Lung microvascular endothelial cell (primary cell): ENCODE measurements around the gene RNU5D-1. TPM values are rescaled to one million over a fixed set of nuclear protein-coding genes. Genes with fewer than 3 reads are reported as not detected.
"Not testable (repeated sequence)": the region's sequence is repeated elsewhere in the genome, so short reads cannot be mapped to it uniquely, and the experiment has no call there.

ENCODE experiments used
- DNase-seq, 2 donors: peaks; one replicate each; pipeline versions ENCODE4 v3.0.0 to v3.0.0-alpha.2; 2010; ENCODE audit warnings: low read depth in 2 of 2
- total RNA-seq: library from RNA; depleted of rRNA; stranded (reverse); fragments of >200 nt; gene quantifications from 2 replicates; pipeline ENCODE4 v1.2.1, GENCODE V29; 2014

Gene RNU5D-1
- total RNA-seq, 1 donor from 2014 or later: not detected

DNA sequence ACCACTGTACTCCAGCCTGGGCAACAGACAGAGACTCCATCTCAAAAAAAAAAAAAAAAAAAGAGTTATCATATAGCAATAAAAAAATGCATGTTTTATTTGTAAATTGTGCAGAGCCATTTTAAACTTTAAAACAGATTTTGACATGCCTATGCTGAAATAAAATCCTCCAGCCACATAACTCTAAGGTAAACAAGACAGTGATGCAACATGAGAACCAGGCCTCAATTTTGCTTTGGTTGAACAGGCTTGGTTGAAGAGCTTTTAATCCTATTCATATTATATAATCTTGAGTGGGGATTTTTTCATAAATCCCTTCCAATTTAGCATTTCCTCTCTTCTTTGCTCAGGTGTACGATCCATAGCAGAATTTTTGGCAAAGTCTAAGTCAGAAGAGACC lies 30.4 kb downstream of the RNU5D-1 start:
- DNase-seq: no peak

DNA sequence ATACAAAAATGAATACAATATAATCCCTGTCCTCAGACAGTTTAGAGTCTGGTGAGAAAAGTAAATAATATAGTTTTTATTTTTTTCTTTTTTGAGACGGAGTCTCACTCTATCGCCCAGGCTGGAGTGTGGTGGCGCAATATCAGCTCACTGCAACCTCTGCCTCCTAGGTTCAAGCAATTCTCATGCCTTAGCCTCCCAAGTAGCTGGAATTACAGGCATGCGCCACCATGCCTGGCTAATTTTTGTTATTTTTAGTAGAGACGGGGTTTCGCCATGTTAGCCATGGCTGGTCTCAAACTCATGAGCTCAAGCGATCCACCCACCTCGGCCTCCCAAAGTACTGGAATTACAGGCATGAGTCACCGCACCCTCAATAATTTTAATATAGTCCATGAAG lies 31.6 kb downstream of the RNU5D-1 start:
- DNase-seq: not testable (repeated sequence)

DNA sequence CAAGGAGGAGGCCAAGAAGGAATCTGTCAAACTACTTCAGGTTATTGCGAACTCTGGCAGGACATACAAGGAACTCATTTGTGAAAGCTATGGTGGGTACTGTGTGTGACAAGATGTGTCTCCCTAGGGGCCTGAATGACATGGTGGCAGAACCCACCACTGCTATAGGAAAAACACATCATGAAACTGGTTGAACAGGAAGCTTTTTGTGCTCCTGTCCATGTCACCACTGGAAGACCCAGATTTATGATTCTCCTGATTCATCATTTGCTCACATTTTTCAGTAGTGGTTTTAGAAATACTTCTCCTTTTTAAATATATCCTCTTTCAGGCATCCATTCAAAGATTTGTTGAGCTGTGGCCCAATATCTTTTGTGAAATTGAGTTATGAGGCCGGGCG lies 32.8 kb downstream of the RNU5D-1 start:
- no peak for DNase-seq

DNA sequence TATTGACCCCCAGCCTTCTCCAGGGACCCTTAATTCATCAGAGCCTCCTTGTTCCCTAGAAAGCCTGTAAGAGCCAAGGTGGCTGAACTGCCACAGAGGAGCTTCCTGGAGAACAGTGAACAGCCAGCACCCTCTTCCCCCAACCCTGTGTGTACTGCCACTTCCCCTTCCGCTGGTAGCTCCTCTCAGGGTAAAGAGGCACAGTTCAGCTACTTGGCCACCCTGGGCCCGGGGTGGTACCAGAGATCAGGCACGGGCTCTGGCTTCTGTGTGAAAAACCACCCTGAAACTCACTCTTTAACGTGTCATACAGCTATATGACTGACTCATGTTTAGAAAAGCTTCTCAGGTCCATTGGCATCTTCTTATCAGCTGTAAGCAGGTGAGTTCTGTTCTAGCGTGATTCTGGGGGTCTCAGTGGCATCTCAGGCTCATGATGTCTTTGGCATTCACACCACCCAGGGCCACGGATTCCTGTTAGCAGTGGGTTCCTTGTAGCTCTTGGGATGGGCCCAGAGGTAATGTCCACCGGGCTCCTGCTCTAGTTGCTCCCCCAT lies 34.1 kb downstream of the RNU5D-1 start:
- no peak for DNase-seq

DNA sequence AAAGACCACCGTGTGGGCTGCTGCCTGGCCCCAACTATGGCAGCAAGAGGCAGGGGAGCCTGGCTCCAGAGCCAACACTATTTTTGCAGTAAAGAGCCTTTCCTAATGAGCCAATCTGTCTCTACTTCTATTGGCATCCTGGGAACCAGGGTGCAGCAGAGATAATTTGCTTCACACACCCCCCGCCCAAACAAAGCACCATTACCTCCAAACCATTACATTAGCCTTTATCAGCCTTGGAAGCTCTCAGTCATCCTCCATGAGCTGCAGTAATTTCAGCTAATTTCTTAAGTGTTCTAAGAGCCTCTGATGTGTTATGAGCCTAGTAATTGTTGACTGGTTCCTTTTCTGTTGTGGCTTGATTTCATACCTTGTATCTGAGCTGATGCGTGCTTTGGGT lies 34.9 kb downstream of the RNU5D-1 start:
- DNase-seq: no peak

DNA sequence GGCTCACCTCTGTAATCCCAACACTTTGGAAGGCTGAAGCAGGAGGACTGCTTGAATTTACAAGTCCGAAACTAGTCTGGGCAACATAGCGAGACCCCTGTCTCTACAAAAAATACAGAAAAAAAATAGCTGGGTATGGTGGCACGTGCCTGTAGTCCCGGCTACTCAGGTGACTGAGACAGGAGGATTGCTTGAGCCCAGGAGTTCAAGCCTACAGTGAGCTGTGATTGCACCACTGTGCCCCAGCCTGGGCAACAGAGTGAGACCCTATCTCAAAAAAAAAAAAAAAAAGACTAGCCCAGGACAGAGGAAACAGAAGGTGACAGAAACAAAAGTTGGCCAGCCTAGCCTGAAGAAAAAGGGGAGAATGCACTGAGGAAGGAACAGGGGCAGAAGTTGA lies 35.3 kb downstream of the RNU5D-1 start:
- DNase-seq: no peak

DNA sequence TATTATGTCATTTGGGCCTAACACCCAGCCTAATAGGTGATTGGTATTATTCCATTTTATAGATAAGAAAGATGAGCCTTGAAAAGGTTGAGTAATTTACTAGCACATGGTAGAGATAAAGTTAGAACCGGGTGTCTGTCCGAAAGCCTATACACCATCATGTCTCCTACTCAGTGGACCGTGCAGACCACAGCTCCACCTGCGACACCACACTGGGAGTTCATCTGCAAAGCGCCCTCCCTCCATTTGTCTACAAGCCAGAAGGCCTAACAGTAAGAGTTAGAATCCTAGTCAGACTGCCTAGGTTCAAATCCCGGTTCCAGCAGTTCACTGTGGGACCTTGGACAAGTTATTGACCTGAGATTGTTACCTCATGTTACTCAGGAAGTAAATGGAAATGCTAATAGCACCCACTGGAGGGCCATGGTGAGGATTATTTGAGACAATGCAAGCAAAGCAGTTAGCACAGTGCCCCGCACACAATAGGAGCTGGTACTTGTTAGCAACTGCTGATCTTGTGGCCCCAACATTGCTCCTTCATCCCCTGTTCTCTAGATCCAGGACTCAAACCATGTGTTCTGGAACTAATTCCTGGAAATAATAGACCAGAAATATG lies 36.0 kb downstream of the RNU5D-1 start:
- DNase-seq: no peak

DNA sequence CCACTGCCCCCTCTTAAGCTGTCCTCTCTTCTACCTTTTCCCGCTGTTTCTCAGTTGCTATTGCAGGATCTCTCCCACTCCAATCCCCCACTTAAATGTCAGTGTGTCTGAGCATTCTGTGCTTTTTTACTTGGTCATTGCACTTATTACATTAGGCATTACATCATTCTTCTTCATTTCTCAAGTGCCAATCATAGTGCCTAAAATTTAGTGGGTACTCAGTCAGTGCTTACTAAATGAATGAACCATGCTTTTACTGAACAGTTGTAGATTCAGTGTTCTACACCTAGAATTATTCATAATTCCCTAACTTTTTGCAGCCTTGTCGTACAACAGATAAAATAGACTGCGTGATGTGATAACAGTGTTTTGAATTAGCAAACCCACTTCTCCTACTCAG lies 37.1 kb downstream of the RNU5D-1 start:
- DNase-seq: no peak

DNA sequence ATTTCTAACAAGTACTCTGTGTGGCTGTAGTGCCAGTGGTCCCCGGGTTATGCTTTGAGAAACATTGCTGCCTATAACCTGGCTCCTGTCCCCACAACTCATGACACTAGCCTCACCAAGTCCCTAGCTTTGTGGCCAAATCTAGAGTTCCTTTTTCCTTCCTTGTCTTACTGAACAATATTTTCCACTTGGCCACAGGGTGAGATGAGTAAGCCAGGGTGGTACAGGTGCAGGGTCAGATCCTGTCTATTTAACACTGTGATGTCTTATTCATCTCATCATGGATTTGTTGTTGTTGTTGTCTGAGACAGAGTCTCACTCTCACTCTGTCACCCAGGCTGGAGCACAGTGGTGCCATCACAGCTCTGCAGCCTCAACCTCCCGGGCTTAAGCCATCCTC lies 37.8 kb downstream of the RNU5D-1 start:
- no peak for DNase-seq

DNA sequence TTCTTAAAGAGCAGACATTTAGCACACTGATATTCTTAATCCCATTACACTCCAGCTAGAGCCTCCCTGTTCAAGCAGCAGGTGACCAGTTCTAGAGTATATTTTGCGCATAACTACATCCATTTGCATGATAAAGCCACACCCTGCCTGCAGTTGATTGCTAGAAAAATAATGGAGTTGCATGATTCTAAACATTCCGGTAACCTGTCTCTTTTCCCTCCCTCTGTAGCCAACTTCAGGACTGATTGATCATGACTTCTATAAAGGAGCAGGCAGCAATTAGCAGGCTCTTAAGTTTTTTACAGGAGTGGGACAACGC lies 41.6 kb downstream of the RNU5D-1 start:
- no peak for DNase-seq

DNA sequence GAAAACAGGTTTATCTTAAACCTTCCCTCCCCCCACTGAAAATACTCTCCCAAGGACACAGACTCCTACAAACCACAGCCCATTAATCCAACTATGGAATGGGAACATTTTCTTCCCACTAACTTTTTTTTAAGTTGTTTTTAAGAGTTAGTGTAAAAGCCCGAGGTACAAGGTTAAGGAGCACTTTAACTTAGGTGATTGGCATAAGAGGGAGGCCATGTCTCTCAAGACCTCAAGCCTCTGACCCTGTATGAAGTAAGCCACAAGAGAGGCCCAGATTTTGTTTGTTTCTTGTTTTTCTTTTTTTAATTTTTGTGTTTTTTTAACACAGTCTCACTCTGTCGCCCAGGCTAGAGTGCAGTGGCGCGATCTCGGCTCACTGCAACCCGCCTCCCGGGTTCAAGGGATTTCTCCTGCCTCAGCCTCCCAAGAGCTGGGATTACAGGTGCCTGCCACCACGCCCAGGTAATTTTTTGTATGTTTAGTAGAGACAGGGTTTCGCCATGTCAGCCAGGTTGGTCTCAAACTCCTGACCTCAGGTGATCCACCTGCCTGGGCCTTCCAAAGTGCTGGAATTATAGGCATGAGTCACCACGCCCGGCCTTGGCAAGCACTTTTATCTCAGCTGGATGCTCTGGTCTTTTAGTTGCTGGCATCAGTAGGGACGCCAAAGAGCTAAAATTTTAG lies 42.1 kb downstream of the RNU5D-1 start:
- DNase-seq: no peak

DNA sequence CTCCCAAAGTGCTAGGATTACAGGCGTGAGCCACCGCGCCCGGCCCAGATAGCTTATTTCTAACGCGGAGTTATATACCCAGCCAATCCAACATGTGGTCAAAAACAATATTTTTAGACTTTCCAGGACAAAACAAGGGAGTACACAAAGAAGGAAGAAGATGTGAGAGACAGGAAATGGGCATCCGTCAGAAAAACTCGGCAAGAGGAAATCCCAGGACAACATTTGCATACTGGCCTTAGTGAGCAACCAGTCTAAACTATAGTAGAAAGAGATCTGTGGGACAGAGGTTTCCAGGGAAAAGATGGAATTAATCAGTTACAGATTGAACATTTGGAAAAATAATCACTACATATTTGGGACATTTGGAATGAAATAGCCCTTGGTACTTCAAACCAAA lies 45.1 kb downstream of the RNU5D-1 start:
- DNase-seq: no peak

DNA sequence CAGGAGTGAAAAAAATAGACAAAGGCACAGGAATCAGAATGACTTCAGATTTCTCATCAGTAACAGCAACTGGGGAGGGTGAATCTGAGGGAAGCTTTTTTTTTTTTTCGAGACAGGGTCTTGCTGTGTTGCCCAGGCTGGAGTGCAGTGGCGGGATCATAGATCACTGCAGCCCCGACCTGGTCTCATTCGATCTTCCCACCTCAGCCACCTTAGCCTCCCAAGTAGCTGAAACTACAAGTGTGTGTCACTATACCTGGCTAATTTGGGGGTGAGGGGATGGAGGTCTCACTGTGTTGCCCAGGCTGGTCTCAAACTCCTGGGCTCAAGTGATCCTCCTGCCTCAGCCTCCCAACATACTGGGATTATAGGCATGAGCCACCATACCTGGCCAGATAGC lies 45.8 kb downstream of the RNU5D-1 start:
- DNase-seq: no peak

DNA sequence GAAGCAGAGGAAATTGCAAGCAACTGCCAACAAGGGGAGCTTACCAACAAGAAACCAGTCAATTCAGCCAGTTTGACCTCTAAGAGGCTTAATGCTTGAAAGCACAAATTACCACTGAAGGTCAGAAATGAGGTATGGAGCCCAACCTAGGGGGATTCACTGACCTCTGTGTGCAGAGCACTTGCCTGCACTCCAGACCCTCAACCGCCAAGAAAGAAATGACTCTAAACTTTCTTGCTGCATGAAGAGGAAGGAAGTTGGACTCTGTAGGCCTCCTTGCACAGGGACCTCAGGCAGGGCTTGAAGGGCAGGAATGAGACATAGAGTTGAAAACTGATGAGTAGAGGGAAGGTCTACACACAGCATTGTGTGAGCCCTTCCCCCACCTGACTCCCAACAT lies 46.4 kb downstream of the RNU5D-1 start:
- DNase-seq: no peak

DNA sequence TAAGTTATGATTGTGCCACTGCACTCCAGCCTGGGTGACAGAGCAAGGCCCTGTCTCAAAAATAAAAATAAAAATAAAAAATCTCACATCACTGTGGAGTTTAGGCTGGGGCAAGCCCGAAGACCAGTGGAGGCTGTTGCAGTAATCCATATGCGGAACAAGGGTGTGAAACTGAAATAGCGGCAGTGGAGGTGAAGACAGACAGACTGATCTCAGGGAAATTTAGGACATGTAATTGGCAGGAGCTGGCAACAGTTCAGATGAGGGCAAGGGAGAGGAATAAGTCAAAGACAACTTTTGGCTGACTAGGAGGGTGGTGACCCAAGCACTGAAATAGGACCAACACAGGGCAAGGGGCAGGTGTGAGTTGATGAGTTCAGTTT lies 48.1 kb downstream of the RNU5D-1 start:
- DNase-seq: no peak

DNA sequence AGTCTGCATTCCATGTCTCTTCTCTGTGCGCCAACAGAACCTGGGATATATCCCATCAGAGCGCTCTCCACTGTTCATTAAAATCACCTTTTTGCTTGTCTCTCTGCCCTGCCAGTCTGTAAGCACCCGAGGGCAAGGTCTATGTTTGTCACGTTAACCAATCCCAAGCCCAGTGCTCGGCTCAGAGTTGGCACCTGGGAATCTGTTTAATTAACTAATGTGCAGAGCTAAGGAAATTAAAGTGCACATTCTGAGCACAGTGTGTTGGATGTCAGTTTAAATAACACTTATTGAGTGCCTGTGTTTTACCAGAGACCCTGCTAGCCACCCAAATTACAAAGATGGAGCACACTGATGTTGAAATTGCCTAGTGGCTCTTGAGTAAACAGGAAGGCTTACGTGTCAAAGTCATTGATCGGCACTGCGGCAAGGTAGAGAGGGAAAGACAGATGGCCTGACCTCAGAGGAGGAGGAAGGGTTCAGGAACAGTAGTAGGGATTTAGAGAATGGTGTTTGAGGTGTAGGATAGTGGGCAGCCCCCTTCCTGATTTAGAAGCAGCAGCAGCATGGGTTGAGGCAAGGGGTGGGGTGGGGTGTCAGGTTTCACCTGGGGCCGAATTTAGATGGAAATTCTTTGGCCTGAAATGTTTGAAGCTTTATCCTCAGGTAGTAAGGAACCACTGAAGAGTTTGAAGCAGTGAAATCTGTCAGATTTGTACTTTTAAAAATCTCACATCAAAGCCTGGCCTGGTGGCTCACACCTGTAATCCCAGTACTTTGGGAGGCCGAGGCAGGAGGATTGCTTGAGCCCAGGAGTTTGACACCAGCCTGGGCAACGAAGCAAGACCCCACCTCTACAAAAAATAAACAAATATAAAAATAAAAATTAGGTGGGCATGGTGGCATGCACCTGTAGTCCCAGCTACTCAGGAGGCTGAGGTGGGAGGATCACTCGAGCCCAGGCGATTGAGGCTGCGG lies 48.8 kb downstream of the RNU5D-1 start:
- no peak for DNase-seq

Other genes starting within 250 kb of the RNU5D-1 start
- 1.7 and 3.8 TPM in 2 replicates for gene TMEM53, start 56.7 kb downstream of the RNU5D-1 start, total RNA-seq
- gene ARMH1, start 56.5 kb downstream of the RNU5D-1 start, total RNA-seq: under 0.01 TPM in 1 of 2 replicates, not detected in the other
- 3.6 and 13.3 TPM in 2 replicates for gene KIF2C, start 8.7 kb upstream of the RNU5D-1 start, total RNA-seq
- gene RPS8, start 44.4 kb upstream of the RNU5D-1 start, total RNA-seq: 1,295 and 1,557 TPM in 2 replicates
- under 0.01 TPM in 1 of 2 replicates, not detected in the other for gene BEST4, start 57.0 kb upstream of the RNU5D-1 start, total RNA-seq
- 10.0 and 22.4 TPM in 2 replicates for gene PLK3, start 69.2 kb upstream of the RNU5D-1 start, total RNA-seq
- under 0.01 and 0.40 TPM in 2 replicates for gene DYNLT4, start 76.2 kb upstream of the RNU5D-1 start, total RNA-seq
- 4.4 and 6.0 TPM in 2 replicates for gene BTBD19, start 77.4 kb upstream of the RNU5D-1 start, total RNA-seq
- gene PTCH2, start 112.1 kb upstream of the RNU5D-1 start, total RNA-seq: under 0.01 TPM in 2 replicates